H9 (cell line): ENCODE measurements around the gene CD1D. TPM values are rescaled to one million over a fixed set of nuclear protein-coding genes. Genes with fewer than 3 reads are reported as not detected.

Experiments
- DNase-seq: peaks from one replicate; pipeline ENCODE4 v3.0.0-alpha.2; 2017
- H2AFZ ChIP-seq: one replicate; pipeline ENCODE4 v1.6.1; 2013; ENCODE audit warnings: mild to moderate bottlenecking, low read length, control low read depth, moderate library complexity
- H2AK5ac ChIP-seq: 2 replicates; pipeline ENCODE4 v1.6.1; 2013; ENCODE audit warnings: low read length, control low read depth, mixed read lengths; ENCODE audit not compliant: insufficient read length
- H2BK120ac ChIP-seq: one replicate; pipeline ENCODE4 v1.6.1; 2013; ENCODE audit warnings: low read depth, mild to moderate bottlenecking, low read length, control low read depth, inconsistent platforms; ENCODE audit not compliant: poor library complexity, severe bottlenecking
- H2BK12ac ChIP-seq: 2 replicates; pipeline ENCODE4 v1.6.1; 2013; ENCODE audit warnings: low read length, control low read depth, mixed read lengths, low read depth; ENCODE audit not compliant: insufficient read length
- H2BK15ac ChIP-seq: 2 replicates; pipeline ENCODE4 v1.6.1; 2013; ENCODE audit warnings: low read depth, low read length, control low read depth
- H2BK20ac ChIP-seq: one replicate; pipeline ENCODE4 v1.6.1; 2013; ENCODE audit warnings: low read depth, mild to moderate bottlenecking, low read length, control low read depth, inconsistent platforms; ENCODE audit not compliant: poor library complexity, severe bottlenecking
- H2BK5ac ChIP-seq: 2 replicates; pipeline ENCODE4 v1.6.1; 2013; ENCODE audit warnings: low read length, control low read depth, mixed read lengths; ENCODE audit not compliant: insufficient read length
- H3K14ac ChIP-seq: 2 replicates; pipeline ENCODE4 v1.6.1; 2013; ENCODE audit warnings: low read length, control low read depth; ENCODE audit not compliant: insufficient read depth
- H3K18ac ChIP-seq: 2 replicates; pipeline ENCODE4 v1.6.1; 2013; ENCODE audit warnings: low read depth, mild to moderate bottlenecking, mixed read lengths, low read length, control low read depth; ENCODE audit not compliant: insufficient read length
- H3K23ac ChIP-seq: 2 replicates; pipeline ENCODE4 v1.6.1; 2013; ENCODE audit warnings: low read length, control low read depth, mixed read lengths, low read depth; ENCODE audit not compliant: insufficient read length
- H3K23me2 ChIP-seq: 2 replicates; pipeline ENCODE4 v1.6.1; 2013; ENCODE audit warnings: low read depth, mild to moderate bottlenecking, mixed read lengths, low read length, control low read depth; ENCODE audit not compliant: insufficient read length, poor library complexity, severe bottlenecking
- H3K27ac ChIP-seq: 2 replicates; pipeline ENCODE4 v1.5.1; 2013; ENCODE audit warnings: low read length, control low read depth, mixed read lengths, low read depth; ENCODE audit not compliant: insufficient read length
- H3K27me3 ChIP-seq: 2 replicates; pipeline ENCODE4 v1.6.1; 2013; ENCODE audit warnings: low read length, control low read depth, inconsistent platforms; ENCODE audit not compliant: insufficient read depth
- H3K4ac ChIP-seq: 2 replicates; pipeline ENCODE4 v1.6.1; 2013; ENCODE audit warnings: low read depth, mild to moderate bottlenecking, control low read depth, inconsistent platforms, low read length, moderate library complexity
- H3K4me1 ChIP-seq: 2 replicates; pipeline ENCODE4 v1.6.1; 2013; ENCODE audit warnings: low read length, control low read depth, inconsistent platforms; ENCODE audit not compliant: insufficient read depth
- H3K4me2 ChIP-seq: 2 replicates; pipeline ENCODE4 v1.6.1; 2013; ENCODE audit warnings: low read length, control low read depth, mixed read lengths; ENCODE audit not compliant: insufficient read length, insufficient read depth
- H3K56ac ChIP-seq: 2 replicates; pipeline ENCODE4 v1.6.1; 2013; ENCODE audit warnings: low read depth, mild to moderate bottlenecking, mixed read lengths, low read length, control low read depth; ENCODE audit not compliant: insufficient read length
- H3K79me1 ChIP-seq: 2 replicates; pipeline ENCODE4 v1.6.1; 2013; ENCODE audit warnings: low read depth, mild to moderate bottlenecking, moderate library complexity, low read length, control low read depth, inconsistent platforms; ENCODE audit not compliant: insufficient read depth, poor library complexity, severe bottlenecking
- H3K79me2 ChIP-seq: 2 replicates; pipeline ENCODE4 v1.6.1; 2013; ENCODE audit warnings: low read length, control low read depth, inconsistent platforms; ENCODE audit not compliant: insufficient read depth
- H3K9ac ChIP-seq: 2 replicates; pipeline ENCODE4 v1.6.1; 2013; ENCODE audit warnings: low read length, control low read depth, mixed read lengths; ENCODE audit not compliant: insufficient read length; ENCODE audit errors: extremely low read depth
- H3K9me3 ChIP-seq: one replicate; pipeline ENCODE4 v1.6.1; 2013; ENCODE audit warnings: low read depth, low read length, inconsistent platforms; ENCODE audit not compliant: control insufficient read depth
- H3T11ph ChIP-seq: one replicate; pipeline ENCODE4 v1.6.1; 2013; ENCODE audit warnings: mild to moderate bottlenecking, low read length, control low read depth, inconsistent platforms
- H4K20me1 ChIP-seq: one replicate; pipeline ENCODE4 v1.6.1; 2013; ENCODE audit not compliant: control insufficient read depth, insufficient read length, insufficient read depth
- H4K5ac ChIP-seq: 2 replicates; pipeline ENCODE4 v1.6.1; 2013; ENCODE audit warnings: low read depth, mild to moderate bottlenecking, mixed read lengths, low read length, control low read depth; ENCODE audit not compliant: insufficient read length
- H4K8ac ChIP-seq: replicated peaks from 2 replicates; pipeline ENCODE4 v1.6.1; 2013; ENCODE audit warnings: low read length, control low read depth, mixed read lengths, low read depth; ENCODE audit not compliant: insufficient read length
- H4K91ac ChIP-seq: 2 replicates; pipeline ENCODE4 v1.6.1; 2013; ENCODE audit warnings: low read depth, mild to moderate bottlenecking, moderate library complexity, mixed read lengths, low read length, control low read depth; ENCODE audit not compliant: insufficient read length
- H3K27ac Mint-ChIP-seq, 3 experiments: 2 replicates in 2 of 3; 3 replicates in 1 of 3; pipeline ENCODE4 v1.8.0; 2020 to 2021; ENCODE audit warnings: mixed read lengths in 3 of 3, mild to moderate bottlenecking in 1 of 3, moderate library complexity in 1 of 3
- H3K27me3 Mint-ChIP-seq: 2 replicates; pipeline ENCODE4 v1.8.0; 2021; ENCODE audit warnings: low read depth, mild to moderate bottlenecking, moderate library complexity, mixed read lengths
- H3K36me3 Mint-ChIP-seq, 3 experiments: 2 replicates in 2 of 3; 3 replicates in 1 of 3; pipeline ENCODE4 v1.8.0; 2020 to 2021; ENCODE audit warnings: low read depth in 3 of 3, mixed read lengths in 3 of 3; ENCODE audit not compliant: insufficient read depth in 1 of 3
- H3K4me1 Mint-ChIP-seq, 2 experiments: 2 replicates each; pipeline ENCODE4 v1.8.0; 2020; ENCODE audit warnings: mixed read lengths in 2 of 2
- H3K4me3 Mint-ChIP-seq, 2 experiments: 2 replicates in 1 of 2; 3 replicates in 1 of 2; pipeline ENCODE4 v1.8.0; 2020 to 2021; ENCODE audit warnings: mild to moderate bottlenecking in 2 of 2, mixed read lengths in 2 of 2, moderate library complexity in 1 of 2
- H3K9me3 Mint-ChIP-seq, 2 experiments: 2 replicates in 1 of 2; 3 replicates in 1 of 2; pipeline ENCODE4 v1.8.0; 2020; ENCODE audit warnings: mild to moderate bottlenecking in 2 of 2, mixed read lengths in 2 of 2, moderate library complexity in 1 of 2
- CTCF ChIP-seq: fragments of 200-600 bp; sonication (generic); conservative IDR thresholded peaks from 3 replicates; pipeline ENCODE4 v1.8.0; 2021; ENCODE audit warnings: antibody characterized with exemption, mild to moderate bottlenecking
- WGBS: extraction: QIAGEN DNeasy Blood & Tissue Kit; methylation state at CpG from one replicate; pipeline ENCODE4 v1.1.7; 2013; ENCODE audit warnings: missing lambda C conversion rate, low lambda C conversion rate, mixed read lengths; ENCODE audit not compliant: insufficient read length; ENCODE audit errors: extremely low coverage; 5-methylcytosine and 5-hydroxymethylcytosine counted together
- total RNA-seq: library from RNA; stranded (reverse); gene quantifications from 2 replicates; pipeline ENCODE4 v1.2.1, GENCODE V29; 2021

The CD1D gene
- total RNA-seq, 1 experiment from 2014 or later: 0.98 TPM

- Histone ChIP-seq H3K4me1 (no peaks in the 10 kb centered on the region), H3K23ac (no peak overlapping the region), H3K79me2 (no peaks in the 10 kb centered on the region), H3K4ac (no peak overlapping the region), H3K14ac (no peak overlapping the region), H3K4me2 (no peak overlapping the region), H3K79me1 (no peaks in the 10 kb centered on the region), H2AK5ac (no peak overlapping the region), H4K8ac (no peak overlapping the region), H2BK20ac (no peak overlapping the region), H4K20me1 (no peaks in the 10 kb centered on the region), H2BK12ac (no peak overlapping the region), H4K91ac (no peak overlapping the region), H2BK120ac (no peak overlapping the region), H3K27me3 (no peaks in the 10 kb centered on the region), H3K27ac (no peak overlapping the region), H3K9ac (no peak overlapping the region), H3T11ph (no peak overlapping the region), H3K23me2 (no peaks in the 10 kb centered on the region), H4K5ac (no peak overlapping the region), H2BK15ac (no peak overlapping the region), H2BK5ac (no peak overlapping the region), H2AFZ (no peak overlapping the region), H3K18ac (no peak overlapping the region), H3K56ac (no peak overlapping the region), H3K9me3 (no peaks in the 10 kb centered on the region)
- H3K27ac Mint-ChIP-seq: no peak overlapping the region
- no CpG with 5 or more reads among the region's 2 CpGs for WGBS
- TF ChIP-seq CTCF: no peak
- no peaks in the 10 kb centered on the region for H3K36me3 Mint-ChIP-seq
- no peak for DNase-seq
- H3K9me3 Mint-ChIP-seq: no peaks in the 10 kb centered on the region; a peak in 1 of 5 replicates
- H3K4me3 Mint-ChIP-seq: no peak overlapping the region
- peaks cover 9% of the 10 kb centered on the region for H3K27me3 Mint-ChIP-seq
- peaks cover 0 to 4% of the 10 kb centered on the region in 2 experiments; a peak in 1 of 4 replicates for H3K4me1 Mint-ChIP-seq
Observed at GRCh38 chr1:158161446-158161845, 19.2 kb upstream of the CD1D start.
